H1 (cell line): ENCODE measurements around the gene MTMR2. TPM values are rescaled to one million over a fixed set of nuclear protein-coding genes. Genes with fewer than 3 reads are reported as not detected.

Experiments
- CTCF ChIA-PET: fragments of 300-600 bp; sonication (Branson Sonifier 250); formaldehyde crosslinking; loops from one replicate; lab custom pipeline; 2021; ENCODE audit not compliant: partially characterized antibody; lab: Charles Lee
- POLR2A ChIA-PET: fragments of 300-600 bp; sonication (Branson Sonifier 250); formaldehyde crosslinking; loops from one replicate; lab custom pipeline; 2021; ENCODE audit warnings: inconsistent platforms; ENCODE audit not compliant: partially characterized antibody; lab: Charles Lee
- DNase-seq, 2 experiments: peaks; one replicate each; pipeline versions ENCODE4 v3.0.0 to v3.0.0-alpha.2; 2010 to 2022; ENCODE audit warnings: low spot score in 2 of 2, low read depth in 1 of 2, mixed read lengths in 1 of 2
- FAIRE-seq: peaks from 2 replicates; lab custom pipeline; 2011; peaks lifted over from hg19 to GRCh38; lab: Jason Lieb, UNC
- H2AFZ ChIP-seq: 2 replicates; pipeline ENCODE4 v1.8.1; 2012; ENCODE audit warnings: low read length, inconsistent platforms
- H2AK5ac ChIP-seq: 2 replicates; pipeline ENCODE4 v1.6.1; 2013; ENCODE audit warnings: low read depth, low read length
- H2BK120ac ChIP-seq: replicated peaks from 2 replicates; pipeline ENCODE3; 2013; ENCODE audit warnings: low read depth, low read length, inconsistent platforms
- H2BK12ac ChIP-seq: 2 replicates; pipeline ENCODE4 v1.6.1; 2013; ENCODE audit warnings: low read depth, low read length
- H2BK15ac ChIP-seq: 2 replicates; pipeline ENCODE4 v1.6.1; 2013; ENCODE audit warnings: low read length
- H2BK20ac ChIP-seq: 2 replicates; pipeline ENCODE4 v1.6.1; 2013; ENCODE audit warnings: low read length
- H2BK5ac ChIP-seq: 2 replicates; pipeline ENCODE4 v1.6.1; 2013; ENCODE audit warnings: low read depth, low read length
- H3K14ac ChIP-seq: 2 replicates; pipeline ENCODE4 v1.6.1; 2013; ENCODE audit warnings: inconsistent platforms; ENCODE audit not compliant: insufficient read length
- H3K18ac ChIP-seq: 2 replicates; pipeline ENCODE4 v1.6.1; 2013; ENCODE audit warnings: low read length; ENCODE audit errors: extremely low read depth
- H3K23ac ChIP-seq: 2 replicates; pipeline ENCODE4 v1.6.1; 2013; ENCODE audit warnings: inconsistent platforms; ENCODE audit not compliant: insufficient read length
- H3K23me2 ChIP-seq: 2 replicates; pipeline ENCODE4 v1.6.1; 2013; ENCODE audit warnings: low read depth, low read length
- H3K27ac ChIP-seq: 2 replicates; pipeline ENCODE4 v1.6.1; 2011; ENCODE audit warnings: low read depth, low read length, inconsistent platforms
- H3K27me3 ChIP-seq, 4 experiments: replicated peaks in 1 of 4; 1 replicate in 1 of 4; 2 replicates in 3 of 4; pipeline versions ENCODE4 v1.6.1 to v1.8.1; 2011 to 2013; ENCODE audit warnings: low read length in 3 of 4, mild to moderate bottlenecking in 3 of 4, inconsistent platforms in 2 of 4, mixed read lengths in 2 of 4, moderate library complexity in 1 of 4; ENCODE audit not compliant: control insufficient read depth in 3 of 4, insufficient read depth in 3 of 4; ENCODE audit errors: extremely low read depth in 1 of 4
- H3K36me3 ChIP-seq, 4 experiments: 2 replicates each; pipeline versions ENCODE4 v1.6.1 to v1.8.1; 2011 to 2013; ENCODE audit warnings: mild to moderate bottlenecking in 4 of 4, low read length in 3 of 4, moderate library complexity in 2 of 4, control low read depth in 1 of 4, inconsistent platforms in 1 of 4; ENCODE audit not compliant: insufficient read depth in 4 of 4, control insufficient read depth in 2 of 4
- H3K4ac ChIP-seq: replicated peaks from 2 replicates; pipeline ENCODE3; 2013; ENCODE audit warnings: low read length, low read depth, mixed read lengths, inconsistent platforms; ENCODE audit not compliant: insufficient read length
- H3K4me1 ChIP-seq, 4 experiments: replicated peaks in 1 of 4; 1 replicate in 1 of 4; 2 replicates in 3 of 4; pipeline versions ENCODE4 v1.6.1 to v1.8.1; 2011 to 2013; ENCODE audit warnings: low read length in 3 of 4, inconsistent platforms in 2 of 4, mixed read lengths in 1 of 4; ENCODE audit not compliant: insufficient read depth in 4 of 4, control insufficient read depth in 3 of 4
- H3K4me2 ChIP-seq, 2 experiments: 2 replicates each; pipeline versions ENCODE4 v1.6.1 to v1.8.1; 2011 to 2013; ENCODE audit warnings: low read depth in 2 of 2, low read length in 2 of 2, control low read depth in 1 of 2, inconsistent platforms in 1 of 2, mild to moderate bottlenecking in 1 of 2; ENCODE audit not compliant: insufficient read depth in 1 of 2
- H3K4me3 ChIP-seq, 4 experiments: fragments of 200-600, 300-600 bp in 1 of 4; sonication (generic), shearing (Covaris generic), sonication (Bioruptor Twin) in 1 of 4; 2 replicates each; pipeline versions ENCODE4 v1.5.1 to v1.8.1; 2011 to 2016; ENCODE audit warnings: low read length in 4 of 4, low read depth in 3 of 4, control low read depth in 2 of 4, inconsistent platforms in 2 of 4, mild to moderate bottlenecking in 2 of 4, mixed read lengths in 1 of 4, moderate library complexity in 1 of 4; ENCODE audit not compliant: insufficient read depth in 2 of 4; ENCODE audit errors: extremely low read depth in 1 of 4
- H3K56ac ChIP-seq: replicated peaks from 2 replicates; pipeline ENCODE3; 2013; ENCODE audit warnings: low read depth, mild to moderate bottlenecking, mixed read lengths, low read length, inconsistent platforms; ENCODE audit not compliant: insufficient read length
- H3K79me1 ChIP-seq: 2 replicates; pipeline ENCODE4 v1.6.1; 2013; ENCODE audit warnings: low read depth, low read length, control low read depth
- H3K79me2 ChIP-seq, 2 experiments: 2 replicates each; pipeline versions ENCODE4 v1.6.1 to v1.8.1; 2012 to 2013; ENCODE audit warnings: low read length in 2 of 2, mild to moderate bottlenecking in 2 of 2, inconsistent platforms in 1 of 2; ENCODE audit not compliant: insufficient read depth in 2 of 2, control insufficient read depth in 1 of 2
- H3K9ac ChIP-seq, 4 experiments: replicated peaks in 1 of 4; 1 replicate in 1 of 4; 2 replicates in 3 of 4; pipeline versions ENCODE4 v1.6.1 to v1.8.1; 2011 to 2013; ENCODE audit warnings: low read depth in 3 of 4, low read length in 3 of 4, control low read depth in 2 of 4, mild to moderate bottlenecking in 2 of 4, moderate library complexity in 2 of 4, inconsistent platforms in 1 of 4; ENCODE audit errors: extremely low read depth in 1 of 4
- H3K9me3 ChIP-seq, 2 experiments: 2 replicates each; pipeline versions ENCODE4 v1.6.1 to v1.8.1; 2012 to 2013; ENCODE audit warnings: mild to moderate bottlenecking in 2 of 2, moderate library complexity in 2 of 2, control low read depth in 1 of 2, inconsistent platforms in 1 of 2, low read depth in 1 of 2, low read length in 1 of 2, mixed read lengths in 1 of 2; ENCODE audit not compliant: insufficient read depth in 2 of 2
- H4K20me1 ChIP-seq, 2 experiments: replicated peaks in 1 of 2; 2 replicates each; pipeline versions ENCODE3 to v1.8.1; 2011 to 2013; ENCODE audit warnings: inconsistent platforms in 2 of 2, low read length in 2 of 2, mild to moderate bottlenecking in 1 of 2; ENCODE audit not compliant: insufficient read depth in 2 of 2, control insufficient read depth in 1 of 2
- H4K5ac ChIP-seq: 2 replicates; pipeline ENCODE4 v1.6.1; 2013; ENCODE audit warnings: low read length, low read depth, mixed read lengths, inconsistent platforms; ENCODE audit not compliant: insufficient read length
- H4K8ac ChIP-seq: 2 replicates; pipeline ENCODE4 v1.8.0; 2013; ENCODE audit warnings: mild to moderate bottlenecking, moderate library complexity, low read length, inconsistent platforms; ENCODE audit not compliant: insufficient read depth; ENCODE audit errors: extremely low read depth
- H4K91ac ChIP-seq: replicated peaks from 2 replicates; pipeline ENCODE3; 2013; ENCODE audit warnings: low read length, mixed read lengths, inconsistent platforms; ENCODE audit not compliant: insufficient read length
- BRCA1 ChIP-seq: IDR thresholded peaks from 2 replicates; pipeline ENCODE4 v1.6.1; 2012; ENCODE audit warnings: low read depth, low read length, improper control_type of control experiment
- CBX5 ChIP-seq: fragments of 300-800, 300-1000 bp; sonication (generic); IDR thresholded peaks from 2 replicates; pipeline ENCODE4 v1.7.1; 2016; ENCODE audit warnings: antibody characterized with exemption, low read length, low read depth
- CTBP2 ChIP-seq: IDR thresholded peaks from 2 replicates; pipeline ENCODE4 v1.7.0; 2011; ENCODE audit warnings: borderline replicate concordance, mild to moderate bottlenecking, moderate library complexity, mixed read lengths, low read length; ENCODE audit not compliant: insufficient read depth, insufficient read length
- PHF8 ChIP-seq: fragments of 200-600 bp; sonication (generic); conservative IDR thresholded peaks from 2 replicates; pipeline ENCODE4 v1.7.1; 2012; ENCODE audit warnings: low read depth, mild to moderate bottlenecking, inconsistent platforms, low read length, moderate library complexity
- RXRA ChIP-seq: IDR thresholded peaks from 2 replicates; pipeline ENCODE4 v1.6.1; 2011; ENCODE audit warnings: low read depth, mild to moderate bottlenecking, low read length, moderate library complexity; ENCODE audit not compliant: insufficient read depth
- SIN3A ChIP-seq, 2 experiments: IDR thresholded peaks in 1 of 2; conservative IDR thresholded peaks in 1 of 2; 2 replicates each; pipeline ENCODE4 v1.6.1; 2011 to 2012; ENCODE audit warnings: low read length in 2 of 2, improper control_type of control experiment in 1 of 2, low read depth in 1 of 2, mild to moderate bottlenecking in 1 of 2
- TCF12 ChIP-seq: IDR thresholded peaks from 2 replicates; pipeline ENCODE4 v1.6.1; 2011; ENCODE audit warnings: low read depth, mild to moderate bottlenecking, low read length
- WGBS, 2 experiments: shearing (Covaris generic) in 1 of 2; methylation state at CpG; one replicate each; pipeline versions ENCODE4 v1.1.6 to v1.1.7; 2013 to 2015; ENCODE audit warnings: low lambda C conversion rate in 2 of 2, mixed read lengths in 2 of 2, inconsistent platforms in 1 of 2, low coverage in 1 of 2, missing lambda C conversion rate in 1 of 2; ENCODE audit not compliant: insufficient replicate concordance in 2 of 2, insufficient coverage in 1 of 2, insufficient read length in 1 of 2; ENCODE audit errors: extremely low coverage in 1 of 2, missing lambda C conversion rate in 1 of 2; 5-methylcytosine and 5-hydroxymethylcytosine counted together
- polyA plus RNA-seq, 7 experiments: library from polyadenylated mRNA; depleted of rRNA in 3 of 7; stranded (reverse) in 5 of 7; unstranded in 2 of 7; fragments of >200 nt in 5 of 7; fragments of 200-250 nt in 2 of 7; gene quantifications; 1 replicate in 5 of 7; 2 replicates in 1 of 7; 4 replicates in 1 of 7; pipeline versions ENCODE4 v1.2.1 to v1.2.3, GENCODE V29; 2011 to 2013; ENCODE audit warnings: missing spikeins in 2 of 7, mixed read lengths in 2 of 7
- total RNA-seq: library from RNA; stranded (reverse); fragmentation: NEBNext Ultra II Directional; extraction: Animal tissue kit (Norgen Biotek cat#: 25700); gene quantifications from 2 replicates; pipeline ENCODE4 v1.2.1, GENCODE V29; 2021

Gene MTMR2
- total and polyA plus RNA-seq, 2 of the 8 experiments (the other 6 are each of a cell fraction or from before 2014, with no cell fraction given): 16.7 to 52.9 TPM

DNA sequence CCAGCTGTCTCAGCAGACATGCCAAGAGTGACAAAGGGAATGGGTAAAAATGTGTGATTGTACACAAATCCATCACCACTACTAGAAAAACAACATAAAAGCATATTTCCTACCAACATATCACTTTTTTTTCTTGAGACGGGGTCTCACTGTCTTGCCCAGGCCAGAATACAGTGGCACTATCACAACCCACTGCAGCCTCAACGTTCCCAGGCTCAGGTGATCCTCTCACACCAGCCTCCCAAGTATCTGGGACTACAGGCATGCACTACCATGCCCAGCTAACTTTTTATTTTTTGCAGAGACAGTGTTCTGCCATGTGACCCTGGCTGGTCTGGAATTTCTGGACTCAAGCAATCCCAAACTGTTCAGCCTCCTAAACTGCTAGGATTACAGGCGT is 5.2 kb downstream of the MTMR2 start:
- no peak overlapping the region for H2BK120ac ChIP-seq
- H4K20me1 ChIP-seq: peaks cover 0 to 2% of the 10 kb centered on the region in 2 experiments
- no peak overlapping the region for H3K27ac ChIP-seq
- FAIRE-seq: no peak
- H3K23ac ChIP-seq: no peak overlapping the region
- no peak overlapping the region for H3K4ac ChIP-seq
- TF ChIP-seq RXRA (no peak), CTBP2 (no peak), CBX5 (no peak), SIN3A (conservative IDR thresholded peaks at IDR 0.05 in 1 of 2, IDR thresholded peaks at IDR 0.05 in 1 of 2; ENCODE audit: low read depth in 1 of 2, low read length in 2 of 2) (no peak), TCF12 (no peak), BRCA1 (no peak), PHF8 (no peak)
- TF ChIP-seq, all 59 proteins: peak for 0
- Histone ChIP-seq H4K8ac (no peak overlapping the region), H3K56ac (no peak overlapping the region), H3K79me1 (0 out of 2 replicates have a peak, but pooled peaks cover 7% of the 10 kb centered on the region), H2BK15ac (no peak overlapping the region; the same call in 1 of the 2 replicates), H2BK20ac (no peak overlapping the region), H3K27me3 (no peaks in the 10 kb centered on the region), H4K5ac (no peak overlapping the region), H3K4me3 (no peak overlapping the region), H3K9me3 (no peaks in the 10 kb centered on the region), H3K23me2 (no peaks in the 10 kb centered on the region; the same call in 1 of the 2 replicates), H2BK12ac (no peak overlapping the region), H2AFZ (no peak overlapping the region), H2BK5ac (no peak overlapping the region), H3K36me3 (no peaks in the 10 kb centered on the region), H3K18ac (no peak overlapping the region), H2AK5ac (no peak overlapping the region), H4K91ac (no peak overlapping the region), H3K4me1 (no peaks in the 10 kb centered on the region; a peak in 1 of 7 replicates), H3K9ac (no peak overlapping the region), H3K79me2 (peaks cover 0 to 88% of the 10 kb centered on the region in 2 experiments; a peak in 3 of 4 replicates), H3K14ac (no peak overlapping the region), H3K4me2 (no peak overlapping the region)
- ChIA-PET CTCF (interaction anchor here (1.4 kb wide), 1 partner anchor 476 kb away, joined by 3 read pairs; no protein-coding TSS in a partner anchor), POLR2A (no interaction called here)
- 86% methylated on average over 3 of the region's 3 CpGs; no CpG with 5 or more reads in 1 of the 2 experiments for WGBS, 2 experiments
- DNase-seq: no peak
